HL-60 (cell line): ENCODE measurements around the gene RGS7.

Experiments
- TF ChIP-seq, protein P1 (sequence below): IDR thresholded peaks from one replicate; pipeline ENCODE4 v1.5.1; 2011; ENCODE audit warnings: low read length, control low read depth, inconsistent platforms; ENCODE audit not compliant: insufficient read depth
- TF ChIP-seq, protein P2 (sequence below): IDR thresholded peaks from 2 replicates; pipeline ENCODE4 v1.6.1; 2012; ENCODE audit warnings: low read depth; ENCODE audit not compliant: insufficient replicate concordance

DNA sequence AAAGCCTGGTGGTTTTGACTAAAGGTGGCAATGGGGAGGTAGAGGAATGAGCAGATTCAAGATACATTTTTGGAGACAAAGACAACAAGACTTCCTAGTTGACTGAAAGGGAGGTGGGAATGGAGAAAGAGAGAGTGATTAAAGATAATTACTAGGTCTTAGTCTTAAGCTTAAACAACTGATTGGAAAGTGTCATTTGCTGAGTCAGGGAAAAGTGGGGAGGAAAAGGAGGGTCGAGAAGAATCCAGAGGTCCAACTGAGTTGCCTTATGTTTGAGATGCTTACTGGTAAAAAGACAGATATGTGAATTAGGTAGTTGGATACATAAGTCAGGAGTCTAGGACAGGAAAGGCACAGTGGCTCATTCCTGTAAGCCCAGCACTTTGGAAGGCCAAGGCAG, 179.3 kb downstream of the RGS7 start:
- TF ChIP-seq, protein P1, sequence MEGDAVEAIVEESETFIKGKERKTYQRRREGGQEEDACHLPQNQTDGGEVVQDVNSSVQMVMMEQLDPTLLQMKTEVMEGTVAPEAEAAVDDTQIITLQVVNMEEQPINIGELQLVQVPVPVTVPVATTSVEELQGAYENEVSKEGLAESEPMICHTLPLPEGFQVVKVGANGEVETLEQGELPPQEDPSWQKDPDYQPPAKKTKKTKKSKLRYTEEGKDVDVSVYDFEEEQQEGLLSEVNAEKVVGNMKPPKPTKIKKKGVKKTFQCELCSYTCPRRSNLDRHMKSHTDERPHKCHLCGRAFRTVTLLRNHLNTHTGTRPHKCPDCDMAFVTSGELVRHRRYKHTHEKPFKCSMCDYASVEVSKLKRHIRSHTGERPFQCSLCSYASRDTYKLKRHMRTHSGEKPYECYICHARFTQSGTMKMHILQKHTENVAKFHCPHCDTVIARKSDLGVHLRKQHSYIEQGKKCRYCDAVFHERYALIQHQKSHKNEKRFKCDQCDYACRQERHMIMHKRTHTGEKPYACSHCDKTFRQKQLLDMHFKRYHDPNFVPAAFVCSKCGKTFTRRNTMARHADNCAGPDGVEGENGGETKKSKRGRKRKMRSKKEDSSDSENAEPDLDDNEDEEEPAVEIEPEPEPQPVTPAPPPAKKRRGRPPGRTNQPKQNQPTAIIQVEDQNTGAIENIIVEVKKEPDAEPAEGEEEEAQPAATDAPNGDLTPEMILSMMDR: no peak
- TF ChIP-seq, protein P2, sequence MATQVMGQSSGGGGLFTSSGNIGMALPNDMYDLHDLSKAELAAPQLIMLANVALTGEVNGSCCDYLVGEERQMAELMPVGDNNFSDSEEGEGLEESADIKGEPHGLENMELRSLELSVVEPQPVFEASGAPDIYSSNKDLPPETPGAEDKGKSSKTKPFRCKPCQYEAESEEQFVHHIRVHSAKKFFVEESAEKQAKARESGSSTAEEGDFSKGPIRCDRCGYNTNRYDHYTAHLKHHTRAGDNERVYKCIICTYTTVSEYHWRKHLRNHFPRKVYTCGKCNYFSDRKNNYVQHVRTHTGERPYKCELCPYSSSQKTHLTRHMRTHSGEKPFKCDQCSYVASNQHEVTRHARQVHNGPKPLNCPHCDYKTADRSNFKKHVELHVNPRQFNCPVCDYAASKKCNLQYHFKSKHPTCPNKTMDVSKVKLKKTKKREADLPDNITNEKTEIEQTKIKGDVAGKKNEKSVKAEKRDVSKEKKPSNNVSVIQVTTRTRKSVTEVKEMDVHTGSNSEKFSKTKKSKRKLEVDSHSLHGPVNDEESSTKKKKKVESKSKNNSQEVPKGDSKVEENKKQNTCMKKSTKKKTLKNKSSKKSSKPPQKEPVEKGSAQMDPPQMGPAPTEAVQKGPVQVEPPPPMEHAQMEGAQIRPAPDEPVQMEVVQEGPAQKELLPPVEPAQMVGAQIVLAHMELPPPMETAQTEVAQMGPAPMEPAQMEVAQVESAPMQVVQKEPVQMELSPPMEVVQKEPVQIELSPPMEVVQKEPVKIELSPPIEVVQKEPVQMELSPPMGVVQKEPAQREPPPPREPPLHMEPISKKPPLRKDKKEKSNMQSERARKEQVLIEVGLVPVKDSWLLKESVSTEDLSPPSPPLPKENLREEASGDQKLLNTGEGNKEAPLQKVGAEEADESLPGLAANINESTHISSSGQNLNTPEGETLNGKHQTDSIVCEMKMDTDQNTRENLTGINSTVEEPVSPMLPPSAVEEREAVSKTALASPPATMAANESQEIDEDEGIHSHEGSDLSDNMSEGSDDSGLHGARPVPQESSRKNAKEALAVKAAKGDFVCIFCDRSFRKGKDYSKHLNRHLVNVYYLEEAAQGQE: no peak
